ENCODE results near the gene USP10.
A peak's percentile ranks its signal among the peaks of the same experiment; 100 is the strongest.

- TF ChIP-seq CTCF (IDR thresholded peaks at IDR 0.05 in 4 of 5, conservative IDR thresholded peaks at IDR 0.05 in 1 of 5) = no peak
- peak in 1 of 2 donors; percentile 36 for TF ChIP-seq POLR2A (IDR thresholded peaks at IDR 0.05)
These were observed 123.7 kb downstream of the USP10 start for GRCh38 chr16:84823484-84823883.
